ENCODE data around the gene ZNF317. TPM values are rescaled to one million over a fixed set of nuclear protein-coding genes. Genes with fewer than 3 reads are reported as not detected.
A peak's percentile ranks its signal among the peaks of the same experiment; 100 is the strongest.

Gene ZNF317
- polyA plus RNA-seq, 3 donors, result 17.3 to 25.5 (median 20.7) TPM

DNA sequence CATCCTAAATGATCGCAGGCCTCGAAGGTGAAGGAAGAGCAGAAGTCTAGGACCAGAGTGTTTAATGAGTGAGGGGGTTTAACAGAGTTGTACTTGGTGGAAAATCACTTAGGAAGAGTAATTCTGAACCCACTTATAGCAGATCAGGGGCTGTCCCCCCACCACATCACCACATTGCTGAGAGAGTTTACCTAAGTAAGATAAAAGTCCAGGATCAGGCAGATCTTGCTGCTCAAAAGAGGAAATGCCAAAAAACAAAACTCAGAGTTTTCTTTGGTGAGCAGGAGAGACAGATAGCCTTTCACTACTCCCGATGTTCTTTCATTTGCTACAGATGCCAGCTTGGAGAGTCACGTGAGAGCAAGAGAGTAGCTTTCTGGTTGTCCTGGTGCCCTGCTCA, 15.4 kb downstream of the ZNF317 start:
- Histone ChIP-seq H4K20me1 (ENCODE audit: insufficient read depth, low read length) (peaks cover 33% of the 10 kb centered on the region), H3K27me3 (ENCODE audit: control insufficient read depth in 2 of 2, insufficient read depth in 2 of 2, low read length in 2 of 2) (no peaks in the 10 kb centered on the region), H3K36me3 (replicated peaks in 1 of 2; ENCODE audit: control insufficient read depth in 1 of 2, insufficient read depth in 2 of 2, low read length in 2 of 2) (peaks cover 53 to 100% of the 10 kb centered on the region in 2 donors), H3K4me2 (replicated peaks; ENCODE audit: extremely low read depth, low read length, poor library complexity, severe bottlenecking) (no peak overlapping the region), H3K4me1 (ENCODE audit: control insufficient read depth in 1 of 2, insufficient read depth in 2 of 2, low read length in 2 of 2) (no peaks in the 10 kb centered on the region), H3K9ac (ENCODE audit: insufficient read depth, low read length, poor library complexity, severe bottlenecking) (no peak overlapping the region), H2AFZ (ENCODE audit: insufficient read depth, low read depth, low read length, poor library complexity, severe bottlenecking) (no peak overlapping the region), H3K9me3 (replicated peaks in 1 of 2; ENCODE audit: control insufficient read depth in 1 of 2, insufficient read depth in 1 of 2, low read length in 2 of 2) (peaks cover 85 to 91% of the 10 kb centered on the region in 2 donors), H3K4me3 (replicated peaks in 1 of 3; ENCODE audit: low read depth in 2 of 3, low read length in 3 of 3) (no peak overlapping the region), H3K27ac (ENCODE audit: low read depth in 1 of 2, low read length in 2 of 2) (no peak overlapping the region), H3K79me2 (ENCODE audit: insufficient read depth, low read length) (peaks cover 68% of the 10 kb centered on the region)
- Mint-ChIP-seq H3K36me3 (peaks cover 88 to 98% of the 10 kb centered on the region in 2 donors), H3K27me3 (ENCODE audit: low read depth in 3 of 3) (peaks cover 0 to 1% (median 0%) of the 10 kb centered on the region in 3 donors), H3K4me1 (peaks cover 5% of the 10 kb centered on the region), H3K4me3 (no peak overlapping the region), H3K9me3 (peaks cover 67 to 89% (median 71%) of the 10 kb centered on the region in 7 donors), H3K27ac (peak overlapping the region in 2 of 7 donors; percentile 37 to 39)
- TF ChIP-seq, protein P1, sequence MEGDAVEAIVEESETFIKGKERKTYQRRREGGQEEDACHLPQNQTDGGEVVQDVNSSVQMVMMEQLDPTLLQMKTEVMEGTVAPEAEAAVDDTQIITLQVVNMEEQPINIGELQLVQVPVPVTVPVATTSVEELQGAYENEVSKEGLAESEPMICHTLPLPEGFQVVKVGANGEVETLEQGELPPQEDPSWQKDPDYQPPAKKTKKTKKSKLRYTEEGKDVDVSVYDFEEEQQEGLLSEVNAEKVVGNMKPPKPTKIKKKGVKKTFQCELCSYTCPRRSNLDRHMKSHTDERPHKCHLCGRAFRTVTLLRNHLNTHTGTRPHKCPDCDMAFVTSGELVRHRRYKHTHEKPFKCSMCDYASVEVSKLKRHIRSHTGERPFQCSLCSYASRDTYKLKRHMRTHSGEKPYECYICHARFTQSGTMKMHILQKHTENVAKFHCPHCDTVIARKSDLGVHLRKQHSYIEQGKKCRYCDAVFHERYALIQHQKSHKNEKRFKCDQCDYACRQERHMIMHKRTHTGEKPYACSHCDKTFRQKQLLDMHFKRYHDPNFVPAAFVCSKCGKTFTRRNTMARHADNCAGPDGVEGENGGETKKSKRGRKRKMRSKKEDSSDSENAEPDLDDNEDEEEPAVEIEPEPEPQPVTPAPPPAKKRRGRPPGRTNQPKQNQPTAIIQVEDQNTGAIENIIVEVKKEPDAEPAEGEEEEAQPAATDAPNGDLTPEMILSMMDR (IDR thresholded peaks at IDR 0.05), result no peak
- intact Hi-C loops (cut with micrococcal nuclease), result no loop called here
- WGBS (ENCODE audit: insufficient coverage), result 100% methylated on average over 2 of the region's 4 CpGs
- no peak for DNase-seq

DNA sequence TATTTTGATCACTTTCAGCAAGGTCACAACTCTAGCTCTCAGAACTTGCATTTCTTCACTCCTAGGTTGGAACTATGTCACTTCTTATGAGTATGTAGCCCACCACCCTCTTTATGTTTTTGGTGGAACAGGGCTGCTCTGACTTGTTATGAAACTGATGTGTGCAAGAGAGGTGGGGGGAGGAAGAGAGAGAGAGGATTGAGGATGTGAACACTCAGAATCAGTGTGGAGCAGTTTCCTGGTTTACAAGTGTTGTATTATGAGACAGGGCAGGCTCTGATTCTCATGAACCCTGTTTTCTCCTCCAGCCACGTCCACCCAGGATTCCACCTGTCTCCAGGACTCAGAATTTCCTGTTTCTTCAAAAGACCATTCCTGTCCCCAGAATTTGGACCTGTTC, 16.1 kb downstream of the ZNF317 start:
- Histone ChIP-seq H3K4me1 (ENCODE audit: control insufficient read depth in 1 of 2, insufficient read depth in 2 of 2, low read length in 2 of 2) (no peaks in the 10 kb centered on the region), H3K9me3 (replicated peaks in 1 of 2; ENCODE audit: control insufficient read depth in 1 of 2, insufficient read depth in 1 of 2, low read length in 2 of 2) (peaks cover 85 to 91% of the 10 kb centered on the region in 2 donors), H3K4me2 (replicated peaks; ENCODE audit: extremely low read depth, low read length, poor library complexity, severe bottlenecking) (no peak overlapping the region), H3K27me3 (ENCODE audit: control insufficient read depth in 2 of 2, insufficient read depth in 2 of 2, low read length in 2 of 2) (no peaks in the 10 kb centered on the region), H3K36me3 (replicated peaks in 1 of 2; ENCODE audit: control insufficient read depth in 1 of 2, insufficient read depth in 2 of 2, low read length in 2 of 2) (peaks cover 60 to 100% of the 10 kb centered on the region in 2 donors), H2AFZ (ENCODE audit: insufficient read depth, low read depth, low read length, poor library complexity, severe bottlenecking) (no peak overlapping the region), H3K4me3 (replicated peaks in 1 of 3; ENCODE audit: low read depth in 2 of 3, low read length in 3 of 3) (no peak overlapping the region), H4K20me1 (ENCODE audit: insufficient read depth, low read length) (peaks cover 27% of the 10 kb centered on the region), H3K79me2 (ENCODE audit: insufficient read depth, low read length) (peaks cover 61% of the 10 kb centered on the region), H3K27ac (ENCODE audit: low read depth in 1 of 2, low read length in 2 of 2) (no peak overlapping the region), H3K9ac (ENCODE audit: insufficient read depth, low read length, poor library complexity, severe bottlenecking) (no peak overlapping the region)
- Mint-ChIP-seq H3K27me3 (ENCODE audit: low read depth in 3 of 3) (peaks cover 0 to 1% (median 0%) of the 10 kb centered on the region in 3 donors), H3K4me3 (peak overlapping the region in 1 of 2 donors; percentile 17), H3K4me1 (peaks cover 5% of the 10 kb centered on the region), H3K9me3 (peaks cover 68 to 91% (median 73%) of the 10 kb centered on the region in 7 donors), H3K27ac (peak overlapping the region in 1 of 7 donors; percentile 46), H3K36me3 (peaks cover 90 to 98% of the 10 kb centered on the region in 2 donors)
- TF ChIP-seq, protein P1 (IDR thresholded peaks at IDR 0.05), result no peak
- intact Hi-C loops (cut with micrococcal nuclease), result no loop called here
- no peak for DNase-seq
- 40% methylated on average over 1 of the region's 1 CpG for WGBS (ENCODE audit: insufficient coverage)
